22Rv1 (cell line): ENCODE measurements around the gene ZBTB45.
"Not testable (repeated sequence)": the region's sequence is repeated elsewhere in the genome, so short reads cannot be mapped to it uniquely, and the experiment has no call there.

ENCODE experiments used
- H3K27ac ChIP-seq: fragments of 450-650 bp; 2 replicates; pipeline ENCODE4 v1.5.1; 2017
- ZFX ChIP-seq: fragments of 450-650 bp; IDR thresholded peaks from 2 replicates; pipeline ENCODE4 v1.6.1; 2017; ENCODE audit warnings: antibody characterized with exemption, borderline replicate concordance
- TF ChIP-seq, protein P1 (sequence below): fragments of 450-650 bp; IDR thresholded peaks from 2 replicates; pipeline ENCODE4 v1.5.1; 2017; ENCODE audit warnings: mild to moderate bottlenecking

Gene ZBTB45

DNA sequence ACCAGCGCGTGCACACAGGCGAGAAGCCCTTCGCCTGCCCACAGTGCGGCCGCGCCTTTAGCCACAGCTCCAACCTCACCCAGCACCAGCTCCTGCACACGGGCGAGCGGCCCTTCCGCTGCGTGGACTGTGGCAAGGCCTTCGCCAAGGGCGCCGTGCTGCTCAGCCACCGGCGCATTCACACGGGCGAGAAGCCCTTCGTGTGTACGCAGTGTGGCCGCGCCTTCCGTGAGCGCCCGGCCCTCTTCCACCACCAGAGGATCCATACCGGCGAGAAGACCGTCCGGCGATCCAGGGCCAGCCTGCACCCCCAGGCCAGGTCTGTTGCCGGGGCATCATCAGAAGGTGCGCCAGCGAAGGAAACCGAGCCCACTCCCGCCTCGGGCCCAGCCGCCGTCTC is 47.9 kb downstream of the ZBTB45 start:
- TF ChIP-seq, protein P1, sequence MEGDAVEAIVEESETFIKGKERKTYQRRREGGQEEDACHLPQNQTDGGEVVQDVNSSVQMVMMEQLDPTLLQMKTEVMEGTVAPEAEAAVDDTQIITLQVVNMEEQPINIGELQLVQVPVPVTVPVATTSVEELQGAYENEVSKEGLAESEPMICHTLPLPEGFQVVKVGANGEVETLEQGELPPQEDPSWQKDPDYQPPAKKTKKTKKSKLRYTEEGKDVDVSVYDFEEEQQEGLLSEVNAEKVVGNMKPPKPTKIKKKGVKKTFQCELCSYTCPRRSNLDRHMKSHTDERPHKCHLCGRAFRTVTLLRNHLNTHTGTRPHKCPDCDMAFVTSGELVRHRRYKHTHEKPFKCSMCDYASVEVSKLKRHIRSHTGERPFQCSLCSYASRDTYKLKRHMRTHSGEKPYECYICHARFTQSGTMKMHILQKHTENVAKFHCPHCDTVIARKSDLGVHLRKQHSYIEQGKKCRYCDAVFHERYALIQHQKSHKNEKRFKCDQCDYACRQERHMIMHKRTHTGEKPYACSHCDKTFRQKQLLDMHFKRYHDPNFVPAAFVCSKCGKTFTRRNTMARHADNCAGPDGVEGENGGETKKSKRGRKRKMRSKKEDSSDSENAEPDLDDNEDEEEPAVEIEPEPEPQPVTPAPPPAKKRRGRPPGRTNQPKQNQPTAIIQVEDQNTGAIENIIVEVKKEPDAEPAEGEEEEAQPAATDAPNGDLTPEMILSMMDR: no peak
- TF ChIP-seq ZFX: no peak
- H3K27ac ChIP-seq: no peak overlapping the region

DNA sequence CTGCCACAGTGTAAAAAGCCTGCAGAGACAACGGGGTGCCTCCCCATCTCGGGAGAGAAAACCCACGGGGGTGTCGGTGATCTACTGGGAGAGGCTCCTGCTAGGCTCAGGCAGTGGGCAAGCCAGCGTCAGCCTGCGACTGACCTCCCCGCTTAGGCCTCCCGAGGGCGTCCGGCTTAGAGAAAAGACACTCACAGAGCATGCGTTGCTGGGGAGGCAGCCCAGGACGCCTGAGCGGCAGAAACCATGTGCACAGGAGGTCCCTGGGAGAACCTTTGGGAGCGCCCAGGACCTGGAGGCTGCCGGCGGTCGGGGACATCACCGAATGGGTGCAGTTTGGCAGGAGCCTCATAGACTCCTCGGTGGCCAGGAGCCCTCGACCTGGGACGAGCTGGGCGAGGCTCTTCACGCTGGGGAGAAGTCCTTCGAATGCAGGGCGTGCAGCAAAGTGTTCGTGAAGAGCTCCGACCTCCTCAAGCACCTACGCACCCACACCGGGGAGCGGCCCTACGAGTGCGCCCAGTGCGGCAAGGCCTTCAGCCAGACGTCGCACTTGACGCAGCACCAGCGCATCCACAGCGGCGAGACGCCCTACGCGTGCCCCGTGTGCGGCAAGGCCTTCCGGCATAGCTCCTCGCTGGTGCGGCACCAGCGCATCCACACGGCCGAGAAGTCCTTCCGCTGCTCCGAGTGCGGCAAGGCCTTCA is 48.6 kb downstream of the ZBTB45 start:
- H3K27ac ChIP-seq: not testable (repeated sequence)

DNA sequence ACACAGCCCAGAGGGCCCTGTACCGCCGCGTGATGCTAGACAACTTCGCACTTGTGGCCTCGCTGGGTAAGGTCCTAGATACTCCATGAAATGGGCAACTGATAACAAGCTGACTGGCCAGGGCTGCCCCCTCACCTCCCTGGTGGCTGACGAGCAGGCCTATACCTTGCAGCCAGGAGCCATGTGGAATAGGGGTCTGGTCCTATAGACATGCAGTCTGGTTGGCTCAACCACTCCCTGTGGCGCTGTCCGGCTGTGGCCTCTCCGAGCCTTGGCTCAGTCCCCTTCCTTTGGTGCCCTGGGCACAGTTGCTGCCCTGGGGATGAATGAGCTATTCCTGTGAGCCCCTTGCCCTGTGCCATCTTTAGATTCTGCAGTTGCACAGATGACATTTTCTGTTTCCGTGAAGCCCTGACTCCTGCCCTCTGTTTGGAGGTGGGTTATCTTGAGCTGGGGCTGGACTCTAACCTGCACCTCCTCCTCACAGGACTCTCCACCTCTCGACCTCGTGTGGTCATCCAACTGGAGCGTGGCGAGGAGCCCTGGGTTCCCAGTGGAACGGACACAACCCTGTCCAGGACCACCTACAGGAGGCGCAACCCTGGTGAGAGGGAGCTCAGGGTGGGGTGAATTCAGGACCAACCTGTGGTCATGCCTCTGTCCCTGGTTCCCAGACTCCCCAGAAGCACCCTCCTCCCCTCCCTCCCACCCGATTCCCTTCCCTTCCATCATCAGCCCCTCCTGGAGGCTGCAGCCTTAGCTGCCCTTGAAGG is 50.2 kb downstream of the ZBTB45 start:
- peak overlapping the region; percentile 77; the same call in 1 of the 2 replicates for H3K27ac ChIP-seq
- TF ChIP-seq, protein P1: no peak

DNA sequence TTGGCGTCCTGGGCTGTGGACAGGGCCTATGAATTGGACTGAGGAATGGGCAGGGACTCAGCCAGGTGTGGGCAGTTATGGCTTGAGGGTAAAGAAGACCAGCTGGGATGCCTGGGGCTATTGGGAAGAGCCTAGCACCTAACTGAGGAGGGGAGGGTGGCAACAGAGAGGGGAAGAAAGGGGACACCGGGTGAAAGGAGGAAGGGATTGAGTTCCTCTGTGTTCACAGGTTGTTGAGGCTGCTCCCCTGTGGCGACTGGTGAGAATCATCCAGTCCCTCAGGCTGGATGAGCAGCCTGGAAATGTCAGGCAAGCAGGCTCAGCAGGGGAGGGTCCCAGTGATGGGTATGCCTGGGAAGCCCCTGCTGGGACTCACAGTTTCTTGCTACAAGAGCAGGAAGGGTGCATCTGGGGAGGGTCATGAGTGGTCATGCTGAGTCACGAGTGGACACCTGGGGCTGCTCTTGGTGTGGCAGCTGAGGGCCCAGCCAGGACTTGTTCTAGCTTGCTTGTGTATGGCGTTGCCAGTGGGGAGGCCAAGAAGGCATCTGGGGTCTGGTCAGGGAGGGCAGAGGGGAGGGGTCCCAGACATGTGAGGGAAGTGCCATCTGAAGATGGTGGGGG is 51.3 kb downstream of the ZBTB45 start:
- TF ChIP-seq ZFX: no peak
- TF ChIP-seq, protein P1: no peak

DNA sequence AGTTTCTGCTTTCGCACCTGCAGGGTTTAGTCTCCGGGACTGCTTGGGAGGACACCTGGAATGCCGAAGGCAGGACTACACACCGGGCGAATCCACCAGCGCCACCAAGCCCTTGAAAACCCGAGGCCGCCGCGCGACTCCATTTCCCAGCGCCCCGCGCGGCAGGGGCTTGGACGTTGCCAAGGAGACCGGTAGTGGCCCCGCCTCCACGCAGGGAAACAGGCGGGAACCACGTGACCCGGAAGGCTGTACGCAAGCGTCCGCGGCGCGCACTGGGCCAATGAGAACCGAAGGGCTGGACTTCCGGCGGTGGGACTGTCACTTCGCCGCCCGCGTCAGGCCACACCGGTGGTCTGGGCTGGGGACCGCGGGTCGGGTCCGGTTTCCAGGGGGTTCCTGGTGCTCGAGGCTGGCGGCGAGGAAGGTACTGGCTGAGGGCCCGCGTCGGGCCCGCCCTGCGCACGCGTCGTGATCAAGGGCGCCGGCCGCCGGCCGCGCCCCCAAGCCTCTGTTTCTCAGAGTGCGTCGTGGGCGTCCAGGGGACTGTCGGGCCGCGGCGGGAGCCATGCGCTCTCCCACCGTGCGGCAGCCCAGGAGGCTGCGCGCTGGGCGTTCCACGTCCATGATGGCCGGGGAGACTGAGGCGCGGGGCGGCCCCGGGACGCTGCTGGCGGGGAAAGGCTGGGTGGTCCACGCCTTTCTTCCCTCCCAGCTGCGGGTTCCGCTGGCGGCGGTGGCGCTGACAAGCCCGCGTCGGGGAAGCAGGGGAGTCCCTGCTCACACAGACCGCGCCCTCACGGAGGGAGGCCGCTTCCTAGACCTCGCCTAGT is 52.6 kb downstream of the ZBTB45 start, which contains the start of gene ZNF324:
TSS of gene ZNF324 (plus strand) at position 321 of the 830 bp plus-strand sequence. CDS start 2,106 bp downstream, outside the sequence.
- H3K27ac ChIP-seq: peak within 1 kb of the TSS; percentile 77
- TF ChIP-seq, protein P1: 0 out of 2 replicates have a peak, but pooled peaks have one; percentile 21
- TF ChIP-seq ZFX: no peak

More for the DNA sequence above, 51.3 kb downstream of the ZBTB45 start:
- H3K27ac ChIP-seq: peak overlapping the region; percentile 77

DNA sequence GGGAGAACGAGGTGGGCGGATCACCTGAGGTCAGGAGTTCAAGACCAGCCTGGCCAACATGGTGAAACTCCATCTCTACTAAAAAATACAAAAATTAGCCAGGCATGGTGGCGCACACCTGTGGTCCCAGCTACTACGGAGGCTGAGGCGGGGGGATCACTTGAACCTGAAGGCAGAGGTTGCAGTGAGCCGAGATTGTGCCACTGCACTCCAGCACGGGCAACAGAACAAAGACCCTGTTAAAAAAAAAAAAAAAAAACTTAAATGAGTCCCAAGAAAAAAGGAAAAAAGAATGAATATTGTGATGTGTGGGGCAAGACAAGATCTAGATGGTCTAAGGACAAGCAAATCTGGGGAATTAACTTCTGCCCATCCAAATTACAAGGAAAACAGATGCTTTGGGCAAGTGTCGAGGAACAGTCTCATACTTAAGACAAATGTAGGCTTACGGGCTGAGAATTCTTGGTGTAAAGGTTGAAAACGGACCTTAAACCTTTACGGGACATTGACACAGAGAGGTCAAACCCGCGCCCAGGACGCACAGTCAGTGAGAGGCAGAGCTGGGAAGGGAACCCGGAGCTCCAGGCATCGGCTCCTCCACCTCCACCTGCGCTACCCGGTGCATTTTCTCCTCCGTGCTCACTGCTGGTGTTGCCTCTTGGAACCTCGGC is 53.4 kb downstream of the ZBTB45 start:
- peak overlapping the region; percentile 77 for H3K27ac ChIP-seq
- TF ChIP-seq, protein P1: no peak
- no peak for TF ChIP-seq ZFX
